ENCODE data around the gene LRRTM3. TPM values are rescaled to one million over a fixed set of nuclear protein-coding genes. Genes with fewer than 3 reads are reported as not detected.

LRRTM3 gene
- total RNA-seq, 2 donors from 2014 or later: not detected

DNA sequence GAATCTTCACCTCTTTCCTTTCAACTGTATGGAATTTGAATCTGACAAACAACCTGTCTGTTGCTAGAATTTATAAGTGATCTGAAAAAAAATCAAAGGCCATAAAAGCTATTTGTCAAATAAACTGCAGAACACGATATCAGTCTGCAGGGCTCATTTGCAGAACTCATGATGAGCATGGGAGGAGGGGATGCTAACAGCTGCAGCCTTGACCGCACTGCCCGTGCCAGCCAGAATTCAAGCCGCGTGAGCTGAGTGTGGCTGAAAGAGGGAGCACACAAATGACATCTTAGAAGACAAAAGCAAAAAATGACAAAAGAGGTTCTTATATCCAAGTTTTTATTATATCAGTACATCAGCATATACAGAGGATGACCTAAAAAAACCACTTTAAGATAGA lies 15.7 kb downstream of the LRRTM3 start:
- no peaks in the 10 kb centered on the region for H3K36me3 ChIP-seq (ENCODE audit: control insufficient read depth, insufficient read depth, low read length)
- no peaks in the 10 kb centered on the region for H3K36me3 Mint-ChIP-seq (ENCODE audit: low read depth)
- no peak overlapping the region for H3K4me3 Mint-ChIP-seq
- no peaks in the 10 kb centered on the region for H3K27me3 Mint-ChIP-seq (ENCODE audit: insufficient read depth)
- H3K9ac ChIP-seq (ENCODE audit: extremely low read depth, low read length, poor library complexity, severe bottlenecking): no peak overlapping the region
- no peak overlapping the region for H3K27ac Mint-ChIP-seq
- no peaks in the 10 kb centered on the region for H3K9me3 ChIP-seq (ENCODE audit: control insufficient read depth, low read length)
- no peak for TF ChIP-seq CTCF (conservative IDR thresholded peaks at IDR 0.05)
- no peak overlapping the region for H3K27ac ChIP-seq (ENCODE audit: low read depth, low read length)
- H3K4me1 Mint-ChIP-seq: no peaks in the 10 kb centered on the region
- no peak overlapping the region for H3K4me3 ChIP-seq (ENCODE audit: low read length)
- H3K4me1 ChIP-seq (ENCODE audit: control insufficient read depth, insufficient read depth, low read length): no peaks in the 10 kb centered on the region
- H3K27me3 ChIP-seq (ENCODE audit: control insufficient read depth, insufficient read depth, low read length, poor library complexity, severe bottlenecking): no peaks in the 10 kb centered on the region
- no peaks in the 10 kb centered on the region for H3K9me3 Mint-ChIP-seq
- WGBS, 2 experiments (ENCODE audit: insufficient coverage in 1 of 2, insufficient read length in 1 of 2): 83 to 93% methylated on average over 5 of the region's 5 CpGs
- no peak for DNase-seq

DNA sequence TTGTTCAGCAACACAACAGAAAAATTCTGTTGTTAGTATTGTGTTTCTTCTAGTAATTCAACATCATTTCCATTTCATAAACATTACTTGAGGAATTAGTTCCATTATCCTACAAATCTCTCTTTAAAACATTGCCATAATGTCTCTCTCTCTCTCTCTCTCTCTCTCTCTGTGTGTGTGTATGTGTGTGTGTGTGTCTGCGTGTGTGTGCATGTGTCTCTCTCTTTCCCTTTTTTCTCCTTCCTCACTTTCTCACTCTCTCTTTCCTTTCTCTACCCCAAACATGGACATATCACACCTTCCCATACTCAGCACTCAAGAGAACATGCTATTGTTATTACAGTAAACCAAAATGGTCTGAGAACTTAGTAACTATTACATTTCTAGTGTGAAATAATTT lies 16.6 kb downstream of the LRRTM3 start:
- 67% methylated on average over 1 of the region's 1 CpG; no CpG with 5 or more reads in 1 of the 2 experiments for WGBS, 2 experiments (ENCODE audit: insufficient coverage in 1 of 2, insufficient read length in 1 of 2)
- Histone ChIP-seq H3K9me3 (ENCODE audit: control insufficient read depth, low read length) (no peaks in the 10 kb centered on the region), H3K36me3 (ENCODE audit: control insufficient read depth, insufficient read depth, low read length) (no peaks in the 10 kb centered on the region), H3K4me1 (ENCODE audit: control insufficient read depth, insufficient read depth, low read length) (no peaks in the 10 kb centered on the region), H3K27me3 (ENCODE audit: control insufficient read depth, insufficient read depth, low read length, poor library complexity, severe bottlenecking) (no peaks in the 10 kb centered on the region), H3K27ac (ENCODE audit: low read depth, low read length) (no peak overlapping the region), H3K4me3 (ENCODE audit: low read length) (no peak overlapping the region), H3K9ac (ENCODE audit: extremely low read depth, low read length, poor library complexity, severe bottlenecking) (no peak overlapping the region)
- Mint-ChIP-seq H3K36me3 (ENCODE audit: low read depth) (no peaks in the 10 kb centered on the region), H3K4me1 (no peaks in the 10 kb centered on the region), H3K9me3 (no peaks in the 10 kb centered on the region), H3K27ac (no peak overlapping the region), H3K4me3 (no peak overlapping the region), H3K27me3 (ENCODE audit: insufficient read depth) (no peaks in the 10 kb centered on the region)
- DNase-seq: no peak
- no peak for TF ChIP-seq CTCF (conservative IDR thresholded peaks at IDR 0.05)

GRCh38 chr10:66943590-66943989 lies 17.8 kb downstream of the LRRTM3 start:
- H3K4me1 Mint-ChIP-seq: no peaks in the 10 kb centered on the region
- H3K27me3 Mint-ChIP-seq (ENCODE audit: insufficient read depth): no peaks in the 10 kb centered on the region
- Histone ChIP-seq H3K4me1 (ENCODE audit: control insufficient read depth, insufficient read depth, low read length) (no peaks in the 10 kb centered on the region), H3K27me3 (ENCODE audit: control insufficient read depth, insufficient read depth, low read length, poor library complexity, severe bottlenecking) (no peaks in the 10 kb centered on the region), H3K4me3 (ENCODE audit: low read length) (no peak overlapping the region), H3K27ac (ENCODE audit: low read depth, low read length) (no peak overlapping the region), H3K9ac (ENCODE audit: extremely low read depth, low read length, poor library complexity, severe bottlenecking) (no peak overlapping the region), H3K36me3 (ENCODE audit: control insufficient read depth, insufficient read depth, low read length) (no peaks in the 10 kb centered on the region), H3K9me3 (ENCODE audit: control insufficient read depth, low read length) (no peaks in the 10 kb centered on the region)
- no peak overlapping the region for H3K27ac Mint-ChIP-seq
- WGBS, 2 experiments (ENCODE audit: insufficient coverage in 1 of 2, insufficient read length in 1 of 2): 94% methylated on average over 2 of the region's 2 CpGs; no CpG with 5 or more reads in 1 of the 2 experiments
- DNase-seq: no peak
- H3K9me3 Mint-ChIP-seq: no peaks in the 10 kb centered on the region
- H3K4me3 Mint-ChIP-seq: no peak overlapping the region
- H3K36me3 Mint-ChIP-seq (ENCODE audit: low read depth): no peaks in the 10 kb centered on the region
- TF ChIP-seq CTCF (conservative IDR thresholded peaks at IDR 0.05): no peak
